Activated CD4-positive, alpha-beta T cell treated with anti-CD3 and anti-CD28 coated beads, Interleukin-2, amount 50 U/mL, for 16 hours (primary cell): ENCODE data around the gene CAMTA1.

ENCODE experiments used
- DNase-seq: peaks from one replicate; pipeline ENCODE4 v3.0.0-alpha.2; 2020

Gene CAMTA1

GRCh38 chr1:7250597-7251453 is 465.6 kb downstream of the CAMTA1 start:
- no peak for DNase-seq

DNA sequence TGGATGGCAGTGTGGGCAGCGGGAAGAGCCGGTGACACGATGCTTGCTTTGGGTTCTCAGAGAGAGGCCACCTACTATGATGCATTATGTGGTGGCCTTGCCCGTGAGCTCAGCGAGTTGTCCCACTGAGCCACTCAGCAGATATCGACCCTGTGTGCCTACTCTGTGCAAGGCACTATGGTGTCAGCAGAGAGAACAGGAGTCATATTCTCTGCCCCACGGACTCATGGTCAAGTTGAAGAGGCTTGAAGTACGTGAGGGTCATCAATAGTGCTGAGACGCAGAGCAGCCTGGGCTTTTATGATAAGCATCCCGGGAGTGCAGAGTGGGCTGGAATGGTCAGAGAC is 466.2 kb downstream of the CAMTA1 start:
- no peak for DNase-seq

DNA sequence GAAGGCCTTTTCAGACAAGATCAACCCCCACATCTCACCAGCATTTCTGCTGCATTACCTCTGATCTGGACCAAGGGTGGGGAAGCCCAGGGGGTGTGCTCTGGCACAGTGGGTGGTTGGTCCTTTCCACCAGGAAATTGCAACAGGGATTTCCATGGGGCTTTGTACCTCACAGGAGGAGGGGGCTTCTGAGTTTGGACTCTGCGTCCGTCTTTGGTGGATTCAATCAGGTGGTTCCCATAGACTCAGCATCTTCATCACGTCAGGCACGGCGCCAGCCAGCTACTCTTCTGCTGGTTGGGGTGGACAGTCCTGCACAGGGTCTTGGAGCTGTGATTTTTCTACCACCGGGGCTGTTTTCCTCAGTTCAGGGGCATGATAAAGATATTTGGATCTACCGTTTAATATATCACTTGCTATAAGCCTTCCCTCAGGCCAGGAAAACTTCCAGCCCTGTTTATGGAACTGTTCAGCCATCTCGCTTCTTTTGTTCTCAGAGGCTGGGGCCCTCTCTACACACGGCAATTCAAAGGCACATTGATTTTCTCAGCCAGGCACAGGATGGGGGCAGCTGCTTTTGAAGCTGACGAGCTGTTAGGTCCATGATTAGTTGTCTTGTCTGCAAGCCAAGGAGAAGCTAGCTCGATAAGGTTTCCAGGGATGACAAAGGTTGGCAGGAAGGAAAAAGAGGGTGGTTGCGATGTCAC is 467.3 kb downstream of the CAMTA1 start:
- DNase-seq, result no peak

- DNase-seq, result no peak
Measured at GRCh38 chr1:7253118-7253480, 467.8 kb downstream of the CAMTA1 start.

- DNase-seq, result no peak
Measured at GRCh38 chr1:7253988-7254587, 468.8 kb downstream of the CAMTA1 start.

GRCh38 chr1:7255303-7256058 is 470.2 kb downstream of the CAMTA1 start:
- DNase-seq, result no peak

DNA sequence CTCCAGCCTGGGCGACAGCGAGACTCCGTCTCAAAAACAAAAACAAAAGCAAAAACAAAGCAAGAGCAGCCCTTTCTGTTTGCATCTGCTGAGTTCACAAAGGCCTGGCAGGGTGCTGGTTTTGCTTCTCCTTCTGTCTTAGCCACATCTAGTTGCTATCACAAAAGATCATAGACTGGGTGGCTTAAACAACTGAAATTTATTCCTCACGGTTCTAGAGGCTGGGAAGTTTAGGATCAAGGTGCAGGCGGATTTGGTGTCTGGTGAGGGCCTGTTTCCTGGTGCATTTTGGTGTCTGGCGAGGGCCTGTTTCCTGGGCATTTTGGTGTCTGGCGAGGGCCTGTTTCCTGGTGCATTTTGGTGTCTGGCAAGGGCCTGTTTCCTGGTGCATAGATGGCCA is 471.3 kb downstream of the CAMTA1 start:
- DNase-seq, result no peak

DNA sequence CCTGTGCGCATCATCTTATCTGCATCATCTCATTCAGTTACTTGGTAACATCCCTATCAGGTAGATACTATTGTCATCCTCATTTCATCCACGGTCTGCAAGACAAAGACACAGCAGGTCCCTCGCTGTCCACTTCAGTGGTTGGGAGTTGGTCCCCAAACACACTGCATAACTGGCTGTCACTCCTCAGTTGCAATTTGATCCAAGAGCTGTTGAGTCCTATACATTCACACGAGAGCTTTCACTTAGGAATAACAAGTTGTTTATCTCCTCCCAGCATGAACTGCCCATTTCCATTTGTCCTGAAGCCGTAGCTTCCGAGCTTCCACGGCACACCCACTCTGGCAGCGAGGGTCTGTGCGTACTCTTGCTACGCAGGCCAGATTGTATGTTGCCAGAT is 472.0 kb downstream of the CAMTA1 start:
- no peak for DNase-seq

GRCh38 chr1:7258589-7259135 is 473.4 kb downstream of the CAMTA1 start:
- no peak for DNase-seq

DNA sequence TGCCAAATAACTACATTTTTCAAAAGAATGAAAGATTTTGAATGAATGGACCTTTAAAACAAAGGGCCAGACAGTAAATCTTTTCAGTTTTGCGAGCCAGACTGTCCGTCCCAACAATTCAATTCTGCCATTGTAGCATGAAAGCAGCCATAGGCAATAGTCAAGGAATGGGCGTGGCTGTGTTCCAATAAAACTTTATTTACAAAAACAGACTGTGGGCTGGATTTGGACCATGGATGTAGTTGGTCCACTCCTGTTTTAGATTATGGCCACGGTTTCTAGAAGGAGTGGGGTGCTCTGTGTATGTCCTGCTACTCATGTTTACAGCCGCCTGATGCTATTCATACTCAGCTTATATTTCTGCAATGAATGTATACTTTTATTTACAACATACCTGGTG is 474.7 kb downstream of the CAMTA1 start:
- DNase-seq, result no peak

DNA sequence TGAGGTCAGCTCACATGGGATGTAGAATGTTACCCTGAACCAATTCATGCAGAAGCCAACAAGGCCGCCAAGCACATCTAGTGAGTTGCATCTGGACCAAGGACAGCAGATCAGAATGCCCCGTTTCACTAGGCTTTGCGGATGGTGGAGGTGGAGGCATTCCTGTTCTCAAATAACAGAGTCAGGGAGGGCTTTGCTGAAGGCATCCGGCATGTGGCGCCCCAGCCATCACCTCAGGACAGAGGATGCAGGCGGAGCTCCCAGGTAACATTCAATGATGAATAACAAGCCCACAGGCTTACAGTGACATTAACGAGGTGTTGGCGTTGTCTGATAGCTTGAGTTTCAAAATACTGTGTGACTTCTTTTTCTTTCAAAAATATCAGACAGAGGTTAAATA is 476.2 kb downstream of the CAMTA1 start:
- no peak for DNase-seq

DNA sequence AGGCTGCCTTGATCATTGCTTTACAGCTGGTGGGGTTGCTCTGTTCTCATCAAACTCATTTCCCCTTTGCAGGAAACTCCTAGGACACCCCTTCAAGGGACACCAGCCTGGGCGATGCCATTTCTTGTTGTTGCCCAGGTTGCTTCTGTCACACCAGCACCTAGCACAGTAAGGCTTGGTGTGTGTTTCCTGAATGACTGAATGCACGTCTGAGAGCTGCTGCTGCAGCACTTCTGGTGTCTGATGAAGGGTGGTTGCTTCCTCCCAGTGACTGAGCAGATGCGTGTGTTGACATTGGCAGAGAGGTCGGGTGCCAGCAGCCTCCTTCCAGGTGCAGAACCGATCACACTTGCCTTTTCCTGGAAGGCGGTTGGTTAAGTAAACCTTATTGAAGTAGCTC is 477.4 kb downstream of the CAMTA1 start:
- DNase-seq, result no peak

DNA sequence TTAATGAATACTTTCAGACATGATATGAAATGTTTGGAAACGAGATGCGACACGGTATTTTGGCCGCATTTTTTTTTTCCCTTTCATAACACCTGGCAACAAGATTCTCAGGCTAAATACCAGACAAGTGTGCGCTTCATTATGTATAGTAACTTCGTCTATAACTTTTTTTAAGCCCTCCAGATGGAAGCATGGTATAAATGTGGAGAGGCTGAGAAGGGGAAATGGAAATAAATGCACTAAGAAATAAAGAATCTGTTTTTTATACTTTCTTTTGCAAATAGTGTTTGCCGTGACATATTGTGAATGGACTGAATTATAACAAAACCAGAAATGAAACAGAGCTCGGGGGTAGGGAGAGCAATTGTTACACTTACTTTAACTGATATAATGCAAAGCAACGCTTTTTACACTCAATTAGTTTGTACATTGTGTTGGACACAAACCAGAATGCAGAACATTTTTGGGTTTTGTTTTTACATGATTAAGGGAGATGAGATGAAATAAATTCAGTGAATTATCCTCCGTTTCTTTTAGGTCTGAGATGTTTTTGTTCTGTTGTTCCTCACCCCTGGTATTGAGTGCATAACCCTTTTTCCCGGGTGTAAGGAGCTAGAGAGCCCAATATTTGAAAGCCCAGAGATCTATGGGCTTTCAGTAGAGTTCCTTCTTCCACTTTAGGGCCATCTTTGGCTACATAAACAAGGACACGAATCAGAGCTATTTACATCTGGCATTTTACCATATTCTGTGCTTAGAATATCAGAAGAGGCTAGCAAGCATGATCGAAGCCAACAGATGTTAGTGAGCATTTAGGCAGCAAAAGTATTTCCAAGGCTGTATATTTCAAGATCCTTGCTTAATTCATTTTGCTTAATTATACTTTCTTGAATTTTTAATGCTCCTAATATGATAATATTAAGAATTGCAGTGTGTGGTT is 478.0 kb downstream of the CAMTA1 start:
- DNase-seq, result no peak

- DNase-seq, result no peak
Measured at GRCh38 chr1:7264101-7264500, 478.8 kb downstream of the CAMTA1 start.

DNA sequence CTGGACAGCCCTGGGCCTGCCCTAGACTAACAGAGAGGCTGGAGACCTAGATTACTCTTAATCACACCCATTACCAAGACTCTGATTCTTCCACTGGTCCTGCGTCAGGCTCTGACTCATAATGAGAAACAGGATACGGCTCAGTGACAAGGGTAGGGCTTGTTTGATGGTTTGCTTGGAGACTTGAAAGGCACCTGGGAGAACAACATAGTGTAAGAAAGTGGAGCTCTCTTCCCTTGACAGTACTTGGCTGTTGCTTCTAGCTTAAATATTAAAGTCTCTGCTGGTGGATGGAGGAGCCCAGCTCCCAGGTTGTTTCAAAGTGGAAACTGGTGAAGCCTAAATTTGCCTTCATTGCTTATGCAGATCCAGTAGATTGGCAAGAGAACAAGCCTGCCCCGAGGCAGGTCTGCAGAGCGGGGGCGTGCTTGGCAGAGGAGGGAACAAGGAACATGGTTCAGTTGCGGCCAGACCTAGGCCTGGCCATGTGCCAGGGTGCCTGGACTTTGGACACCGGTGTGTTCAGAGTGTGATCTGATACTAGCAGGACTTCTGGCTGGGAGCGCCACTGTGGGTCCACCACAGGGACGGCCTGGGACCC is 480.6 kb downstream of the CAMTA1 start:
- DNase-seq, result peak; percentile 5

- no peak for DNase-seq
Measured at GRCh38 chr1:7266561-7266960, 481.3 kb downstream of the CAMTA1 start.

- no peak for DNase-seq
Measured at GRCh38 chr1:7267493-7267892, 482.2 kb downstream of the CAMTA1 start.

DNA sequence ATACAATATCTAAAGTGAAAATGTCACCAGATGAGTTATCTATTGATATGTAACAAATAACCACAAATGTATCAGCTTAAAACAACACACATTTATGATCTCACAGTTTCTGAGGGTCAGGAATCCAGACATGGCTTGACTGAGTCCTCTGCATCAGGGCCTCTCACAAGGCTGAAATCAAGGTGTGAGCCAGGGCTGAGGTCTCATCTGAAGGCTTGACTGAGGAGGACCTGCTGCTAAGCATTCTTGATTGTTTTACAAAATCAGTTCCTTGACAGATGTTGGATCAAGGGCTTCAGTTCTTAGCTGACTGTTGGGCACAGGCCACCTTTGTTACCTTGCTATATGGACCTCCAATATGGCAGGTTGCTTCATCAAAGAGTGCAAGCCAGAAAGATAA is 483.7 kb downstream of the CAMTA1 start:
- no peak for DNase-seq

DNA sequence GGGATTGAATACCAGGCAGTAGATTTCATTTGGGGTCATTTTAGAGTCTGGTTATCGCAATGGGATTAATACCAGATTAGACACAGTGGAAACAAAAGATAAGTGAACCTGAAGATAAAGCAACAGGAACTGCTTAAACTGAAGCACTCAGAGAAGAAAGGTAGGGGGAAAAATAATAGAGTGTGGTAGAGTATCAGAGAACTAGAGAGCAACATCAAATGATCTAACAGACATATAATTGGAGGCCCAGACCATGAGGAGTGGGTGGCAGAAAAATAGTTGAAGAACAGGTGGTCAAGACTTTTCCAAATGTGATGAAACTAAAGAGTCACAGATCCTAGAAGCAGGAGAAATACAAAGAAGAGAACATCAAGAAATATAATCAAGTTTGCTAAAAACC is 484.3 kb downstream of the CAMTA1 start:
- DNase-seq, result no peak

GRCh38 chr1:7274256-7274655 is 489.0 kb downstream of the CAMTA1 start:
- no peak for DNase-seq

DNA sequence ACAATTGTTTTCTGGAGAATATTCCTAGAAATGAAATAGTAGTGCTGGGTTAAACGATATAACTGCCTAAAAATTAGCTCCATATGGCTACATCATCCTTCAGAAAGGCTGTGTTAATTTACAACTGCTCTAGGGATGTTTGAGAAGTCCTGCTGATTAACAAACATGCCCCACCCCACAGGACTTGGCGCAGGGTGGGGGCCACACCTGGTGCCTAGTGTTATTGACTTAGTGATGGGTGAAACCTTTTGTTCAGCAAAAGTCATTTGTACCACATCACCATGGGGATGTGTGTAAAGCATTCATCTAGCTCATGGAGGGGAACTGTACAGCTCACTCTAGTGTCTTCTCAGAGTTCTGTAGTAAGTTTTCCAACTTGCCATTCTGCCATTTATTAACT is 492.8 kb downstream of the CAMTA1 start:
- DNase-seq, result no peak
